Stimulated activated CD8-positive, alpha-beta memory T cell treated with anti-CD3 and anti-CD28 coated beads, Interleukin-4, amount 100 ng/mL, for 1 hour (primary cell): Measurements from ENCODE around the gene ZNF454.

ENCODE experiments used
- DNase-seq, 2 donors: peaks; one replicate each; pipeline ENCODE4 v3.0.0-alpha.2; 2020; ENCODE audit warnings: low read depth in 2 of 2, low spot score in 1 of 2

ZNF454 gene

GRCh38 chr5:178993236-178993765, 52.3 kb downstream of the ZNF454 start:
- no peak for DNase-seq

- no peak for DNase-seq
These were observed 53.1 kb downstream of the ZNF454 start for GRCh38 chr5:178993955-178994579.

- DNase-seq: no peak
These were observed 53.8 kb downstream of the ZNF454 start, which contains the start of gene GRM6 for GRCh38 chr5:178994580-178995340. Gene GRM6 (minus strand): TSS chr5:178995320. CDS start chr5:178994944, 376 bp downstream.

DNA sequence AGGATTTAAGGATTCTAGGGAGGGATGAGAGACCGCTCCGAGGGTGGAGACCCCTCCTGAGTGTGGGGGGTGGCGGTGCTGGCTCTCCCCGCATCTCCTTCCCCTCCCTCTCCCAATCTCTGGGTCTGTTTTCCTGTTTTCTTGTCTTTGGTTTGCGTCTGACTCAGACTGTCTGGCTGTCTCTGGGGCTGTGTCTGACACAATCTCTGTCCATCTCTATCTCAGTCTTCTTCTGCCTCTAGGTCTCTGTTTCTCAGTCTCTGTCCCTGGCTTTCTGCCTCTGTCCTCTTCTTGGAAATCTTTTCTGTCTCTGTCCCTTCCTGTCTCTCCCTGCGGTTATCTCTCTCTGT, 54.3 kb downstream of the ZNF454 start:
- DNase-seq: no peak

- DNase-seq: no peak
These were observed 55.2 kb downstream of the ZNF454 start for GRCh38 chr5:178996156-178996555.

DNA sequence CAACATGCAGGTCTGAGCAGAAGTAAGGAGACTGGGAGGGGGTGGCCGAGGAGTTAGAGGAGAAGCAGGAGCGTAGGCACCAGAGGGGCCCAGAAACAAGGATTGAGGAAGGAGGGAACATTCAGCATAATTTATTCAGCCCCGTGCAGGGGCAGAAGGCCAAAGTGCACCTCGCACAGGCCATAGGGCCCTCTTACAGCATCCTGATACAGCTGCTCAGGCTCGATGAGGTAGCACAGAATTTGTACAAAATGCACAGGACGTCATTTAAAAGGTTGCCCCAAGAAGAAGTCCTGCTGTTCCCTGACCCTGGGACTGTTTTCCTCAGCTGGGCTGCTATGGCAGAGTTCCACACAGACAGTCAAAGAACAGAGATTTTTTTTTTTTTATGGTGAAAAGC, 56.2 kb downstream of the ZNF454 start:
- no peak for DNase-seq

DNA sequence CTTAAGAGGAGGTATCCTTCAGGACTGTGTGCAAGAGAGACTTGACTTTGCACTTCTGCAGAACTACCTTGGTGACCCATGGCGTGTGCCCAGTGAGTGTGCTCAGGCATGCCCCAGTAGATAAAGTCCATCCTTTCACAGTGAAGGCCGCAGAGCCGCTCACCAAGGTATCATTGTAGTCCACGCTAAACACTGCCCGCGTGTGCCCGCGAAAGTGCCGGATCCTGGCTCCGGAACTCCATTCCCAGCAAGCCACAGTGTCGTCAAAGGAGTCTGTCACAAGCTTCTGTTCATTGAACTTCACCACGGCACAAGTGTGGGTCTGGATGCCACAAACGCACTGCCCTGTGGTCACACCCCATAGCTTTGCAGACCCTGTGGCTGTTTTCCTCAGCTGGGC, 57.4 kb downstream of the ZNF454 start:
- no peak for DNase-seq

DNA sequence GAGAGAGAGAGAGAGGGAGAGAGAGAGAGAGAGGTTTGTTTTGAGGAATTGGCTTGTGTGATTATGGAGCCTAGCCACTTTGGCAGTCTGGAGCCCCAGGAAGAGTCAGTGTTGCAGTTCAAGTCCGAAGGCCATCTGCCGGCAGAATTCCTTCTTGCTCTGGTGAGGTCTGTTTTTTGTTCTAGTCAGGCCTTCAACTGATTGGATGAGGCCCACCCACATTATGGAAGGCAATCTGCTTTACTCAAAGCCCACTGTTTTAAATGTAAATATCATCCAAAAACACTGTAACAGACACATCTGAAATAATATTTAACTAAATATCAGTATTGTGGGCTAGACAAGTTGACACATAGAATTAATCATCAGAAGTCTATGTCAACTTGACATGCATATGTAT, 65.6 kb downstream of the ZNF454 start:
- DNase-seq: no peak

DNA sequence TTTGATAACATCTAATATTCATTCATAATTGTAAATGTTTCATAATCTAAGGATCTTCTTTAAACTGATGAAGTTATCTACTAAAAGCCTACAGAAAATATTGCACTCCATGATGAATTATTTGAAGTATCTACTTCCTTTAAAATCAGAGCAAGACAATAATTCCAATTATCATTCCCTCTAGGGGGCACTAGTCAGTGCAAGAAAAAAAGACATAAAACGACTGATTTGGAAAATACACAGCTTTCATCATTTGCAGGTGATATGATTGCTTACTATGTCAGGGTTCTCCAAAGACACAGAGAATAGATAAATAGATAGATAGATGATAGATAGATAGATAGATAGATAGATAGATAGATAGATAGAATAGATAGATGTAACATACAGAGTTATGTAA, 67.7 kb downstream of the ZNF454 start:
- no peak for DNase-seq
